Progenitor cell of endocrine pancreas (in vitro differentiated cells): ENCODE measurements around the gene RABL6. TPM values are rescaled to one million over a fixed set of nuclear protein-coding genes. Genes with fewer than 3 reads are reported as not detected.

Experiments used
- DNase-seq: peaks from one replicate; pipeline ENCODE4 v3.0.0; 2021; ENCODE audit warnings: low spot score; ENCODE audit not compliant: unreplicated experiment
- H3K27ac Mint-ChIP-seq: 2 replicates; pipeline ENCODE4 v1.8.0; 2021; ENCODE audit warnings: mild to moderate bottlenecking, moderate library complexity, mixed read lengths
- H3K27me3 Mint-ChIP-seq: 2 replicates; pipeline ENCODE4 v1.8.0; 2021; ENCODE audit warnings: mixed read lengths
- H3K36me3 Mint-ChIP-seq: 2 replicates; pipeline ENCODE4 v1.8.0; 2022; ENCODE audit warnings: mixed read lengths; ENCODE audit not compliant: insufficient read depth
- H3K4me1 Mint-ChIP-seq: 2 replicates; pipeline ENCODE4 v1.8.0; 2021; ENCODE audit warnings: low read depth, mixed read lengths
- H3K4me3 Mint-ChIP-seq: 2 replicates; pipeline ENCODE4 v1.8.0; 2021; ENCODE audit warnings: low read depth, mild to moderate bottlenecking, moderate library complexity, mixed read lengths
- H3K9me3 Mint-ChIP-seq: 2 replicates; pipeline ENCODE4 v1.8.0; 2021; ENCODE audit warnings: low read depth, mixed read lengths
- CTCF ChIP-seq: fragments of 200-600 bp; sonication (generic); IDR thresholded peaks from one replicate; pipeline ENCODE4 v1.5.0; 2021; ENCODE audit warnings: antibody characterized with exemption, mild to moderate bottlenecking; ENCODE audit not compliant: unreplicated experiment
- total RNA-seq: library from RNA; stranded (reverse); gene quantifications from 2 replicates; pipeline ENCODE4 v1.2.1, GENCODE V29; 2021

The RABL6 gene
- total RNA-seq, 1 donor from 2014 or later, result 129 TPM

- Mint-ChIP-seq H3K36me3 (peaks cover 3% of the 10 kb centered on the region), H3K4me1 (no peaks in the 10 kb centered on the region), H3K4me3 (no peak overlapping the region), H3K27me3 (no peaks in the 10 kb centered on the region), H3K27ac (no peak overlapping the region), H3K9me3 (no peaks in the 10 kb centered on the region)
- DNase-seq, result no peak
- TF ChIP-seq CTCF, result no peak
These were observed 19.2 kb downstream of the RABL6 start for GRCh38 chr9:136826703-136827582.

GRCh38 chr9:136827794-136828473 lies 20.2 kb downstream of the RABL6 start:
- peaks cover 3% of the 10 kb centered on the region for H3K36me3 Mint-ChIP-seq

GRCh38 chr9:136828474-136829140 lies 20.9 kb downstream of the RABL6 start:
- H3K4me1 Mint-ChIP-seq, result no peaks in the 10 kb centered on the region
- H3K36me3 Mint-ChIP-seq, result peaks cover 2% of the 10 kb centered on the region
- no peak overlapping the region for H3K4me3 Mint-ChIP-seq
- no peak overlapping the region for H3K27ac Mint-ChIP-seq
- H3K27me3 Mint-ChIP-seq, result no peaks in the 10 kb centered on the region
- no peak for TF ChIP-seq CTCF
- no peaks in the 10 kb centered on the region for H3K9me3 Mint-ChIP-seq
- DNase-seq, result no peak

More at GRCh38 chr9:136827794-136828473, 20.2 kb downstream of the RABL6 start:
- TF ChIP-seq CTCF, result no peak
- Mint-ChIP-seq H3K9me3 (no peaks in the 10 kb centered on the region), H3K27ac (no peak overlapping the region), H3K4me3 (no peak overlapping the region), H3K27me3 (no peaks in the 10 kb centered on the region), H3K4me1 (no peaks in the 10 kb centered on the region)
- no peak for DNase-seq

GRCh38 chr9:136829412-136829811 lies 21.7 kb downstream of the RABL6 start:
- peaks cover 5% of the 10 kb centered on the region for H3K36me3 Mint-ChIP-seq
- TF ChIP-seq CTCF, result no peak
- no peaks in the 10 kb centered on the region for H3K27me3 Mint-ChIP-seq
- no peaks in the 10 kb centered on the region for H3K4me1 Mint-ChIP-seq
- H3K9me3 Mint-ChIP-seq, result no peaks in the 10 kb centered on the region
- no peak overlapping the region for H3K4me3 Mint-ChIP-seq
- no peak overlapping the region for H3K27ac Mint-ChIP-seq
- DNase-seq, result no peak
